GM13977 (cell line): Measurements from ENCODE around the gene PADI2.
A peak's percentile ranks its signal among the peaks of the same experiment; 100 is the strongest.

Experiments
- DNase-seq: peaks from one replicate; pipeline ENCODE4 v3.0.0; 2012; ENCODE audit warnings: low spot score
- in situ Hi-C: fragments of 300-500 bp; cut with MboI; formaldehyde crosslinking; loops from one replicate; pipeline ENCODE4 v1.12.0; 2022; ENCODE audit warnings: low sequenced_read_pairs, low pct_unique_long_range_greater_than_20kb, mixed read lengths, inconsistent platforms; ENCODE audit not compliant: unreplicated experiment
- TF ChIP-seq, protein P1 (sequence below): IDR thresholded peaks from 2 replicates; pipeline ENCODE4 v1.5.1; 2012; ENCODE audit warnings: mild to moderate bottlenecking, control low read depth; ENCODE audit not compliant: insufficient read depth; ENCODE audit errors: extremely low read depth, missing control alignments

The PADI2 gene

DNA sequence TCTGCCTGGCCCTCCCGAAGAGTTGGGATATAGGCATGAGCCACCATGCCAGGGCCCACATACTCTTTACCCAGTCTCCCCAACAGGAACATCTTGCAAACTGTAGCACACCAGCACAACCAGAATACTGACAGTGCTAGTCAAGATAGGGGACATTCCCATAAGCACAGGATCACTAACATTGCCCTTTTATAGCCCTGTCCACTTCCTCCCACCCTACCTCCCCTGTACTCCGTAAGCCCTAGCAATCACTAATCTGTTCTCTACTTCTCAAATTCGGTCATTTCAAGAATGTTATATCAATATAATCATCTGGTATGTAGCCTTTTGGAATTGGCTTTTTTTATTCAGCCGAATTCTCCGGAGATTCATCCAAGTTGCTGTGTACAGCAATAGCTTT lies 71.3 kb downstream of the PADI2 start:
- DNase-seq, result no peak
- in situ Hi-C loops, result loop anchor here (10.0 kb wide), 2 partner anchors 73 to 423 kb away; no protein-coding TSS in a partner anchor
- TF ChIP-seq, protein P1, sequence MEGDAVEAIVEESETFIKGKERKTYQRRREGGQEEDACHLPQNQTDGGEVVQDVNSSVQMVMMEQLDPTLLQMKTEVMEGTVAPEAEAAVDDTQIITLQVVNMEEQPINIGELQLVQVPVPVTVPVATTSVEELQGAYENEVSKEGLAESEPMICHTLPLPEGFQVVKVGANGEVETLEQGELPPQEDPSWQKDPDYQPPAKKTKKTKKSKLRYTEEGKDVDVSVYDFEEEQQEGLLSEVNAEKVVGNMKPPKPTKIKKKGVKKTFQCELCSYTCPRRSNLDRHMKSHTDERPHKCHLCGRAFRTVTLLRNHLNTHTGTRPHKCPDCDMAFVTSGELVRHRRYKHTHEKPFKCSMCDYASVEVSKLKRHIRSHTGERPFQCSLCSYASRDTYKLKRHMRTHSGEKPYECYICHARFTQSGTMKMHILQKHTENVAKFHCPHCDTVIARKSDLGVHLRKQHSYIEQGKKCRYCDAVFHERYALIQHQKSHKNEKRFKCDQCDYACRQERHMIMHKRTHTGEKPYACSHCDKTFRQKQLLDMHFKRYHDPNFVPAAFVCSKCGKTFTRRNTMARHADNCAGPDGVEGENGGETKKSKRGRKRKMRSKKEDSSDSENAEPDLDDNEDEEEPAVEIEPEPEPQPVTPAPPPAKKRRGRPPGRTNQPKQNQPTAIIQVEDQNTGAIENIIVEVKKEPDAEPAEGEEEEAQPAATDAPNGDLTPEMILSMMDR, result no peak

DNA sequence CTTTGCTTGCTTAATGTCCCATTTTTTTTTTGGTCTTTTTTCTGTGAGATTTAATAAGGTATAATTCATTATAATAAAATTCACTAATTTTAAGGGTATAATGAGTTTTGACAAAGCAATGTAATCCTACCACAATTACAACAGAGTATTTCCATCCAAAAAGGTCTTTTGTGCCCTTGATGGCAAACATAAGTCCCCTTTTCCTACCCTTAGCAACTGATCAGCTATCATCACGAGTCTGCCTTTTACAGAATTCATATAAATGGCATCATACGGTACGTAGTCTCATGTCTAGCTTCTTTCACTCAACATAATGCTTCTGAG lies 73.0 kb downstream of the PADI2 start:
- in situ Hi-C loops, result loop anchor here (10.0 kb wide), 2 partner anchors 71 to 421 kb away; no protein-coding TSS in a partner anchor
- TF ChIP-seq, protein P1, result no peak

DNA sequence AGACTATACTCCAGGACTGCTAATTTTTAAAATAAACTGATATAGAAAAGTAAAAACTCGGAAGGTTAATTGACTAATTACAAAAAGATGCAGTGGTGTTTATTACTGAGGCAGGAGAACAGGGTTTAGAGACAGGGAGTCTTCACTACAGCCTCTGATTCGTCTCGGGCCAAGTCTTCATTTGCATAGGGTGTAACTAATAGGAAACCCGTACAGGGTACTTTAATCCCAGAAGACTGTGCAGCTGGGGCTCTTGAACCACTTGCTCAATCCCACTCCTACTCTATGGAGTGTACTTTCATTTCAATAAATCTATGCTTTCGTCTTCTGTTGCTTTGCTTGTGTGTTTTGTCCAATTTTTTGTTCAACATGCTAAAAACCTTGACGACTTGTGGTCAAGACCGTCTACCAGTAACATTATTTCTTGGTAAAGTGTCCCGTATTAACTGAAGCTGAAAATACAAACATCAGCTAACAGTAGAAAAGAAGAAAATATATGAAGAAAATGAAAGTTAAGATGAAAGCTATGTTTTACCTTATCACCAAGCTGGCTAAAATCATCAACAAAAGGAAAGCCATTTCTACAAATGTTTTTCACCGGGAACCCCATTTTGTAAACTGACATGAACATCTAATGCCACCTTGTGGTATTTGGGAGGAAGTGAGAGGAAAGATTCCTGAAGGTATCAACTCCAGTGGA lies 73.5 kb downstream of the PADI2 start:
- peak; percentile 33 for DNase-seq
- TF ChIP-seq, protein P1, result peak; percentile 63
- in situ Hi-C loops, result loop anchor here (10.0 kb wide), 2 partner anchors 71 to 421 kb away; no protein-coding TSS in a partner anchor

More for the DNA sequence above, 73.0 kb downstream of the PADI2 start:
- DNase-seq, result no peak

DNA sequence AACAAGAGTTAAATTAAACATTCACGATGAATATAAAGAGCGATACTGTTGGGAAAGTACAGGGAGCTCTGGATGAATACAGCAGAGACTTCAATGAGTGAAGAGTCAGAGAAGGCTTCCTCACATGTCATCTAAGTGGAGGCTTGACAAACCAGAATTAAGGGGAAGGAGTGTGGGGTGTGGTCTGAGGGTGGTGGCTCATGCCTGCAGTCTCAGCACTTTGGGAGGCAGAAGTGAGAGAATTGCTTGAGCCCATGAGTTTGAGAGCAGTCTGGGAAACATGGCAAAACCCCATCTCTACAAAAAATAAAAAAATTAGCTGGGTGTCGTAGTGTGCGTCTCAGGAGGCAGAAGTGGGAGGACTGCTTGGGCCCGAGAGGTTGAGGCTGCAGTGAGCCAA lies 74.1 kb downstream of the PADI2 start:
- no peak for DNase-seq
- in situ Hi-C loops, result loop anchor here (10.0 kb wide), 2 partner anchors 70 to 420 kb away; no protein-coding TSS in a partner anchor
- TF ChIP-seq, protein P1, result no peak

DNA sequence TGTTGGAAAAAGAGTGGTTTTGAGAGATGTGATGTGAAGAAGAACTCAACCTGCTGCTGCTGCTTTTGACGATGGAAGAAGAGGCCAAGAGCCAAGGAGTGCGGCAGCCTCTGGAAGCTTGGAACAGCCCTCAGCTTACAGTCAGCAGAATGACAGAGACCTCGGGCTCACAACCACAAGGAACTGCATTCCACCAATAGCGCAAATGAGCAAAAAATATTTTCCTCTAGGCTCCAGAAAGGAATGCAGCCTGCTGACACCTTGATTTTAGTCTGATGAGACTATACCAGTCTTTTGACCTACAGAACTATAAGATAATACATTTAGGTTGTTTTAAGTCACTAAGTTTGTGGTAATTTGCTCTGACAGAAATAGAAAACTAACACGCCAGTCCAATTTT lies 75.6 kb downstream of the PADI2 start:
- DNase-seq, result no peak
- TF ChIP-seq, protein P1, result no peak
- in situ Hi-C loops, result loop anchor here (10.0 kb wide), 2 partner anchors 69 to 419 kb away; no protein-coding TSS in a partner anchor

DNA sequence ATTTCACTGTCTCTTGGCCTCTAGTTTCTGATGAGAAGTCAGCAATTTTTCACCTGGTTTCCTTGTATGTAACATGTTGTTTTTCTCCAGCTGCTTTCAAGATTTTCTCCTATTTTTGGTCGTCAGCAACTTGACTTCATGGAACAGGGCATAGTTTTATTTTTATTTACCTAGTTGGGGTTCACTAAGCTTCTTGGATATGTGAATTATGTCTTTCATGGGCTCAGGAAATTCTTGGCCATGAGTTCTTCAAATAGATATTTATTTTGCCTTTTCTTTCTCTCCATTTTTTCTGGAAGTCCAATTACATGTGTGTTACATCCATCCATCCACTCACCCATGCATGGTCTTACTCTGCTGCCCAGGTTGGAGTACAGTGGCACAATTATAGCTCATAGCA lies 79.1 kb downstream of the PADI2 start:
- DNase-seq, result no peak
- TF ChIP-seq, protein P1, result no peak
- in situ Hi-C loops, result loop anchor here (10.0 kb wide), 2 partner anchors 65 to 415 kb away; no protein-coding TSS in a partner anchor
